Mesenchymal stem cell (in vitro differentiated cells and primary cell): Measurements from ENCODE around the gene GPR137C.
"Not testable (repeated sequence)": the region's sequence is repeated elsewhere in the genome, so short reads cannot be mapped to it uniquely, and the experiment has no call there.

Experiments
- DNase-seq: peaks from one replicate; pipeline ENCODE4 v3.0.0-alpha.2; 2013
- H2AFZ ChIP-seq: one replicate; pipeline ENCODE4 v1.6.1; 2013; ENCODE audit warnings: low read depth, mild to moderate bottlenecking, control low read depth, inconsistent platforms, low read length, moderate library complexity
- H2AK5ac ChIP-seq: 2 replicates; pipeline ENCODE4 v1.6.1; 2013; ENCODE audit warnings: low read length, moderate library complexity, mild to moderate bottlenecking, inconsistent platforms; ENCODE audit not compliant: severe bottlenecking
- H2BK120ac ChIP-seq: one replicate; pipeline ENCODE4 v1.6.1; 2013; ENCODE audit warnings: low read depth, mild to moderate bottlenecking, inconsistent platforms, low read length, moderate library complexity
- H2BK12ac ChIP-seq, 2 experiments: one replicate each; pipeline ENCODE4 v1.6.1; 2013; ENCODE audit warnings: inconsistent platforms in 2 of 2, low read length in 2 of 2, mild to moderate bottlenecking in 2 of 2, moderate library complexity in 2 of 2, control low read depth in 1 of 2
- H2BK15ac ChIP-seq: one replicate; pipeline ENCODE4 v1.6.1; 2013; ENCODE audit warnings: mild to moderate bottlenecking, low read depth, inconsistent platforms; ENCODE audit not compliant: poor library complexity, severe bottlenecking
- H2BK5ac ChIP-seq: 2 replicates; pipeline ENCODE4 v1.6.1; 2013; ENCODE audit warnings: low read depth, mild to moderate bottlenecking, low read length, control low read depth, inconsistent platforms; ENCODE audit not compliant: poor library complexity, severe bottlenecking
- H3K14ac ChIP-seq, 2 experiments: one replicate each; pipeline ENCODE4 v1.6.1; 2013; ENCODE audit warnings: inconsistent platforms in 2 of 2, low read length in 2 of 2, control low read depth in 1 of 2, mild to moderate bottlenecking in 1 of 2, moderate library complexity in 1 of 2
- H3K18ac ChIP-seq, 2 experiments: one replicate each; pipeline ENCODE4 v1.6.1; 2013; ENCODE audit warnings: inconsistent platforms in 2 of 2, low read length in 2 of 2, control low read depth in 1 of 2, low read depth in 1 of 2, mild to moderate bottlenecking in 1 of 2
- H3K23ac ChIP-seq, 2 experiments: one replicate each; pipeline ENCODE4 v1.6.1; 2013; ENCODE audit warnings: inconsistent platforms in 2 of 2, low read length in 2 of 2, mild to moderate bottlenecking in 2 of 2, moderate library complexity in 2 of 2, control low read depth in 1 of 2
- H3K27ac ChIP-seq: 2 replicates; pipeline ENCODE4 v1.5.1; 2013; ENCODE audit warnings: mild to moderate bottlenecking, moderate library complexity, low read length, control low read depth, inconsistent platforms; ENCODE audit not compliant: poor library complexity, severe bottlenecking
- H3K27me3 ChIP-seq, 2 experiments: 2 replicates each; pipeline versions ENCODE4 v1.6.1 to v1.7.0; 2013; ENCODE audit warnings: low read length in 2 of 2, mild to moderate bottlenecking in 2 of 2, moderate library complexity in 2 of 2, control low read depth in 1 of 2, inconsistent platforms in 1 of 2; ENCODE audit not compliant: control insufficient read depth in 1 of 2, insufficient read depth in 1 of 2
- H3K36me3 ChIP-seq, 2 experiments: 2 replicates each; pipeline versions ENCODE4 v1.6.1 to v1.7.0; 2013; ENCODE audit warnings: low read length in 2 of 2, control low read depth in 1 of 2, inconsistent platforms in 1 of 2, low read depth in 1 of 2, mild to moderate bottlenecking in 1 of 2; ENCODE audit not compliant: insufficient read depth in 2 of 2, control insufficient read depth in 1 of 2
- H3K4ac ChIP-seq, 2 experiments: one replicate each; pipeline ENCODE4 v1.6.1; 2013; ENCODE audit warnings: inconsistent platforms in 2 of 2, low read length in 2 of 2, mild to moderate bottlenecking in 2 of 2, moderate library complexity in 2 of 2, control low read depth in 1 of 2, low read depth in 1 of 2
- H3K4me1 ChIP-seq: 2 replicates; pipeline ENCODE4 v1.6.1; 2013; ENCODE audit warnings: low read depth, low read length, control low read depth; ENCODE audit not compliant: control insufficient read depth, insufficient read depth
- H3K4me2 ChIP-seq: 2 replicates; pipeline ENCODE4 v1.6.1; 2013; ENCODE audit warnings: low read length, mild to moderate bottlenecking, inconsistent platforms; ENCODE audit not compliant: poor library complexity, severe bottlenecking
- H3K4me3 ChIP-seq, 2 experiments: 2 replicates each; pipeline versions ENCODE4 v1.5.1 to v1.7.0; 2013; ENCODE audit warnings: low read length in 2 of 2, mild to moderate bottlenecking in 2 of 2, control low read depth in 1 of 2, low read depth in 1 of 2; ENCODE audit not compliant: insufficient read depth in 1 of 2
- H3K79me1 ChIP-seq: replicated peaks from 2 replicates; pipeline ENCODE4 v1.6.1; 2013; ENCODE audit warnings: mild to moderate bottlenecking, control low read depth, low read length, inconsistent platforms; ENCODE audit not compliant: poor library complexity, severe bottlenecking
- H3K9ac ChIP-seq: 2 replicates; pipeline ENCODE4 v1.7.0; 2013; ENCODE audit warnings: mild to moderate bottlenecking, low read length, moderate library complexity
- H3K9me3 ChIP-seq: 2 replicates; pipeline ENCODE4 v1.7.0; 2013; ENCODE audit warnings: mild to moderate bottlenecking, low read length; ENCODE audit not compliant: control insufficient read depth
- H4K8ac ChIP-seq: one replicate; pipeline ENCODE4 v1.6.1; 2013; ENCODE audit warnings: inconsistent platforms, mild to moderate bottlenecking, low read length, moderate library complexity
- H4K91ac ChIP-seq: one replicate; pipeline ENCODE4 v1.6.1; 2013; ENCODE audit warnings: mild to moderate bottlenecking, low read length, inconsistent platforms
- WGBS: methylation state at CpG from one replicate; pipeline ENCODE4 v1.1.7; 2013; ENCODE audit warnings: mixed read lengths; 5-methylcytosine and 5-hydroxymethylcytosine counted together

Gene GPR137C

GRCh38 chr14:52563120-52563519, 10.5 kb downstream of the GPR137C start:
- no peak overlapping the region for H4K91ac ChIP-seq
- no peak overlapping the region for H4K8ac ChIP-seq
- H2AK5ac ChIP-seq: no peak overlapping the region
- DNase-seq: peak; percentile 84
- H3K14ac ChIP-seq: no peak overlapping the region
- no peaks in the 10 kb centered on the region for H3K27me3 ChIP-seq
- H2BK120ac ChIP-seq: no peak overlapping the region
- no peak overlapping the region for H3K18ac ChIP-seq
- H3K36me3 ChIP-seq: no peaks in the 10 kb centered on the region
- no peak overlapping the region for H2BK12ac ChIP-seq
- H3K4me2 ChIP-seq: no peak overlapping the region
- H3K4ac ChIP-seq: no peak overlapping the region
- WGBS: 3% methylated on average over 2 of the region's 2 CpGs
- no peak overlapping the region for H2BK15ac ChIP-seq
- H2AFZ ChIP-seq: no peak overlapping the region
- peaks cover 2% of the 10 kb centered on the region for H3K4me1 ChIP-seq
- no peak overlapping the region for H3K9ac ChIP-seq
- no peak overlapping the region for H3K27ac ChIP-seq
- H3K79me1 ChIP-seq: no peaks in the 10 kb centered on the region
- H3K9me3 ChIP-seq: no peaks in the 10 kb centered on the region
- H3K4me3 ChIP-seq: no peak overlapping the region
- H2BK5ac ChIP-seq: no peak overlapping the region
- H3K23ac ChIP-seq: no peak overlapping the region

GRCh38 chr14:52568454-52568853, 15.8 kb downstream of the GPR137C start:
- H2AFZ ChIP-seq, H3K4me2 ChIP-seq, H2AK5ac ChIP-seq, H3K4ac ChIP-seq, H3K36me3 ChIP-seq, H2BK120ac ChIP-seq, H2BK15ac ChIP-seq, DNase-seq, H3K18ac ChIP-seq, H3K23ac ChIP-seq, H3K14ac ChIP-seq, H3K9ac ChIP-seq, H3K4me1 ChIP-seq, H4K8ac ChIP-seq, H2BK5ac ChIP-seq, H3K4me3 ChIP-seq, H3K79me1 ChIP-seq, H3K27ac ChIP-seq, H4K91ac ChIP-seq, H3K27me3 ChIP-seq, H2BK12ac ChIP-seq: not testable (repeated sequence)
- H3K9me3 ChIP-seq: peaks cover 21% of the 10 kb centered on the region
- 88% methylated on average over 7 of the region's 7 CpGs for WGBS

GRCh38 chr14:52575858-52576257, 23.2 kb downstream of the GPR137C start:
- 92% methylated on average over 2 of the region's 2 CpGs for WGBS
- H3K4me3 ChIP-seq: no peak overlapping the region
- H3K27me3 ChIP-seq: no peaks in the 10 kb centered on the region

GRCh38 chr14:52583544-52583943, 30.9 kb downstream of the GPR137C start:
- Histone ChIP-seq H3K79me1 (no peaks in the 10 kb centered on the region), H3K14ac (no peak overlapping the region), H3K9me3 (no peaks in the 10 kb centered on the region), H3K4me1 (no peaks in the 10 kb centered on the region), H4K8ac (no peak overlapping the region), H3K36me3 (no peaks in the 10 kb centered on the region), H3K23ac (no peak overlapping the region), H2AK5ac (no peak overlapping the region), H3K18ac (no peak overlapping the region), H2BK15ac (no peak overlapping the region), H4K91ac (no peak overlapping the region), H2BK120ac (no peak overlapping the region), H2BK5ac (no peak overlapping the region), H3K27ac (no peak overlapping the region), H3K9ac (no peak overlapping the region), H3K4me3 (no peak overlapping the region), H2AFZ (no peak overlapping the region), H3K4me2 (no peak overlapping the region), H3K4ac (no peak overlapping the region), H2BK12ac (no peak overlapping the region), H3K27me3 (no peaks in the 10 kb centered on the region)
- no peak for DNase-seq

More at GRCh38 chr14:52575858-52576257, 23.2 kb downstream of the GPR137C start:
- Histone ChIP-seq H3K36me3 (no peaks in the 10 kb centered on the region), H2AK5ac (no peak overlapping the region), H3K14ac (no peak overlapping the region), H3K27ac (no peak overlapping the region), H2BK15ac (no peak overlapping the region), H2BK5ac (no peak overlapping the region), H2BK120ac (no peak overlapping the region), H3K9ac (no peak overlapping the region), H3K18ac (no peak overlapping the region), H3K4me1 (no peaks in the 10 kb centered on the region), H3K23ac (no peak overlapping the region), H3K79me1 (no peaks in the 10 kb centered on the region), H4K8ac (no peak overlapping the region), H4K91ac (no peak overlapping the region), H2BK12ac (no peak overlapping the region), H3K9me3 (peaks cover 12% of the 10 kb centered on the region), H3K4me2 (no peak overlapping the region), H3K4ac (no peak overlapping the region), H2AFZ (no peak overlapping the region)
- no peak for DNase-seq
